ENCODE measurements around the gene CUL4A. TPM values are rescaled to one million over a fixed set of nuclear protein-coding genes. Genes with fewer than 3 reads are reported as not detected.

The CUL4A gene
- total RNA-seq, 1 donor from 2014 or later: 208 TPM

- TF ChIP-seq CTCF (IDR thresholded peaks at IDR 0.05): no peak
- Histone ChIP-seq H3K27ac (peak overlapping the region; percentile 98), H3K4me1 (peaks cover 3 to 51% of the 10 kb centered on the region in 2 donors), H3K4me3 (peak overlapping the region; percentile 98 to 99), H3K27me3 (no peaks in the 10 kb centered on the region), H3K36me3 (peaks cover 0 to 8% of the 10 kb centered on the region in 2 donors), H3K9me3 (no peaks in the 10 kb centered on the region)
- DNase-seq (ENCODE audit: low spot score in 2 of 2): no peak
- intact Hi-C loops (cut with DNase I): loop anchor here (5.0 kb wide), 3 partner anchors 155 to 520 kb away; partner anchors contain the start of gene GRTP1
These were observed 2.0 kb upstream of the CUL4A start for GRCh38 chr13:113207460-113207859.

- intact Hi-C loops (cut with DNase I): loop anchor here (1.0 to 5.0 kb wide), 5 partner anchors 54 to 521 kb away; partner anchors contain the start of genes DCUN1D2 and GRTP1
- no peak for TF ChIP-seq CTCF (IDR thresholded peaks at IDR 0.05)
These were observed 1.5 kb upstream of the CUL4A start for GRCh38 chr13:113207890-113208420.

GRCh38 chr13:113208421-113209335 is 735 bp upstream of the CUL4A start, which contains the start of gene PCID2:
Gene PCID2 (minus strand): TSS chr13:113208669. CDS start chr13:113208634, 35 bp downstream.
- Histone ChIP-seq H3K9me3 (no peaks in the 10 kb centered on the region), H3K4me1 (peaks cover 3 to 51% of the 10 kb centered on the region in 2 donors), H3K4me3 (peak within 1 kb of the TSS; percentile 98 to 99), H3K27ac (peak within 1 kb of the TSS; percentile 98), H3K36me3 (peaks cover 0 to 8% of the 10 kb centered on the region in 2 donors), H3K27me3 (no peaks in the 10 kb centered on the region)
- peak; percentile 60 to 93 for DNase-seq (ENCODE audit: low spot score in 2 of 2)
- intact Hi-C loops (cut with DNase I): loop anchor here (1.0 to 5.0 kb wide), 6 partner anchors 54 to 521 kb away; partner anchors contain the start of genes DCUN1D2, GRTP1 and LAMP1
- TF ChIP-seq CTCF (IDR thresholded peaks at IDR 0.05): no peak

More at GRCh38 chr13:113207890-113208420, 1.5 kb upstream of the CUL4A start:
- Histone ChIP-seq H3K27me3 (no peaks in the 10 kb centered on the region), H3K4me1 (peaks cover 3 to 51% of the 10 kb centered on the region in 2 donors), H3K36me3 (peaks cover 0 to 8% of the 10 kb centered on the region in 2 donors), H3K4me3 (peak overlapping the region; percentile 98 to 99), H3K27ac (peak overlapping the region; percentile 98), H3K9me3 (no peaks in the 10 kb centered on the region)
- peak in 1 of 2 donors; percentile 70 for DNase-seq (ENCODE audit: low spot score in 2 of 2)

- peak in 1 of 2 donors; percentile 73 for DNase-seq (ENCODE audit: low spot score in 2 of 2)
- Histone ChIP-seq H3K4me3 (peak overlapping the region; percentile 98 to 99), H3K9me3 (no peaks in the 10 kb centered on the region), H3K27ac (peak overlapping the region; percentile 98), H3K36me3 (no peaks in the 10 kb centered on the region), H3K4me1 (peaks cover 3 to 39% of the 10 kb centered on the region in 2 donors), H3K27me3 (no peaks in the 10 kb centered on the region)
- intact Hi-C loops (cut with DNase I): loop anchor here (1.0 to 10.0 kb wide), 7 partner anchors 87 to 523 kb away; partner anchors contain the start of genes DCUN1D2, GRTP1 and LAMP1
- no peak for TF ChIP-seq CTCF (IDR thresholded peaks at IDR 0.05)
These were observed 477 bp downstream of the CUL4A start for GRCh38 chr13:113209759-113210421.

- Histone ChIP-seq H3K9me3 (no peaks in the 10 kb centered on the region), H3K4me1 (peaks cover 3 to 35% of the 10 kb centered on the region in 2 donors), H3K4me3 (peak overlapping the region; percentile 98 to 99), H3K27ac (no peak overlapping the region), H3K27me3 (no peaks in the 10 kb centered on the region), H3K36me3 (no peaks in the 10 kb centered on the region)
- no peak for TF ChIP-seq CTCF (IDR thresholded peaks at IDR 0.05)
- intact Hi-C loops (cut with DNase I): loop anchor here (5.0 to 10.0 kb wide), 2 partner anchors 176 to 269 kb away; no protein-coding TSS in a partner anchor
- peak in 1 of 2 donors; percentile 15 for DNase-seq (ENCODE audit: low spot score in 2 of 2)
These were observed 1.4 kb downstream of the CUL4A start for GRCh38 chr13:113210833-113211232.
